Aorta (tissue), 5 donors: ENCODE data around the gene TMEM132D. TPM values are rescaled to one million over a fixed set of nuclear protein-coding genes. Genes with fewer than 3 reads are reported as not detected.

Experiments used
- ATAC-seq: fragments of 200-7000 bp; cut with Tn5 transposase; one replicate; pipeline ENCODE4 v1.9.1; 2022; ENCODE audit warnings: moderate library complexity; ENCODE audit not compliant: low FRiP score
- DNase-seq, 2 donors: peaks; one replicate each; pipeline ENCODE4 v3.0.0-alpha.2; 2020
- H3K27ac ChIP-seq, 2 donors: one replicate each; pipeline ENCODE4 v1.5.1; 2013; ENCODE audit warnings: low read length in 2 of 2, mild to moderate bottlenecking in 2 of 2, moderate library complexity in 2 of 2, control low read depth in 1 of 2, inconsistent platforms in 1 of 2, low read depth in 1 of 2
- H3K27me3 ChIP-seq, 2 donors: one replicate each; pipeline ENCODE4 v1.6.1; 2013; ENCODE audit warnings: control low read depth in 1 of 2, low read length in 1 of 2, mild to moderate bottlenecking in 1 of 2, moderate library complexity in 1 of 2; ENCODE audit not compliant: insufficient read depth in 2 of 2, control insufficient read depth in 1 of 2
- H3K36me3 ChIP-seq, 2 donors: one replicate each; pipeline ENCODE4 v1.6.1; 2013; ENCODE audit warnings: control low read depth in 1 of 2, low read length in 1 of 2, mild to moderate bottlenecking in 1 of 2; ENCODE audit not compliant: insufficient read depth in 2 of 2, control insufficient read depth in 1 of 2
- H3K4me1 ChIP-seq, 2 donors: one replicate each; pipeline ENCODE4 v1.6.1; 2013; ENCODE audit warnings: low read length in 2 of 2, control low read depth in 1 of 2, mild to moderate bottlenecking in 1 of 2, moderate library complexity in 1 of 2; ENCODE audit not compliant: insufficient read depth in 2 of 2, control insufficient read depth in 1 of 2
- H3K4me3 ChIP-seq, 2 donors: one replicate each; pipeline ENCODE4 v1.5.1; 2013; ENCODE audit warnings: low read length in 2 of 2, control low read depth in 1 of 2, mild to moderate bottlenecking in 1 of 2
- H3K9me3 ChIP-seq: one replicate; pipeline ENCODE4 v1.6.1; 2013; ENCODE audit warnings: mild to moderate bottlenecking, low read length; ENCODE audit not compliant: control insufficient read depth
- WGBS, 2 donors: extraction: QIAGEN DNeasy Blood & Tissue Kit; methylation state at CpG; one replicate each; pipeline ENCODE4 v1.1.7; 2013; 5-methylcytosine and 5-hydroxymethylcytosine counted together
- intact Hi-C, 2 donors: fragments of 100-400 bp; cut with DNase I; formaldehyde crosslinking; loops; one replicate each; pipeline versions ENCODE4 v1.14.2 to v1.15.0; 2022
- polyA plus RNA-seq, 2 donors: library from polyadenylated mRNA; stranded (reverse); fragments of 200-250 nt; gene quantifications; one replicate each; pipeline ENCODE4 v1.2.3, GENCODE V29; 2013
- total RNA-seq, 2 donors: library from RNA; stranded (reverse); fragmentation: NEBNext Ultra II Directional; extraction: Animal tissue kit (Norgen Biotek cat#: 25700); gene quantifications; one replicate each; pipeline ENCODE4 v1.2.1, GENCODE V29; 2021
- donor health status: healthy with polysubstance abuse.
- donor health status: Bipolar disorder and iron deficiency.
- donor health status: DM: no; HTN: no; CAD: no.
- donor health status: DM: no; HTN: no; CAD: no.
- donor health status: DM: yes; HTN: yes; CAD: no.

TMEM132D gene
- total and polyA plus RNA-seq, 4 donors: not detected

- DNase-seq (no peak), ATAC-seq (no peak)
- WGBS, 2 donors: 48 to 50% methylated on average over 8 of the region's 8 CpGs
- H3K4me1 ChIP-seq: no peaks in the 10 kb centered on the region
- H3K36me3 ChIP-seq: no peaks in the 10 kb centered on the region
- no peaks in the 10 kb centered on the region for H3K27me3 ChIP-seq
- intact Hi-C loops: no loop called here
- peaks cover 5% of the 10 kb centered on the region for H3K9me3 ChIP-seq
- no peak overlapping the region for H3K4me3 ChIP-seq
- H3K27ac ChIP-seq: no peak overlapping the region
Observed at GRCh38 chr12:129363041-129363440, 540.8 kb downstream of the TMEM132D start.

- Histone ChIP-seq H3K4me1 (no peaks in the 10 kb centered on the region), H3K9me3 (no peaks in the 10 kb centered on the region), H3K4me3 (no peak overlapping the region), H3K27me3 (no peaks in the 10 kb centered on the region), H3K36me3 (no peaks in the 10 kb centered on the region), H3K27ac (no peak overlapping the region)
- DNase-seq (no peak), ATAC-seq (no peak)
- 86 to 88% methylated on average over 6 of the region's 6 CpGs for WGBS, 2 donors
- intact Hi-C loops: no loop called here
Observed at GRCh38 chr12:129357233-129357632, 546.6 kb downstream of the TMEM132D start.

- H3K4me3 ChIP-seq: no peak overlapping the region
- H3K27me3 ChIP-seq: no peaks in the 10 kb centered on the region
- DNase-seq (no peak), ATAC-seq (no peak)
- 89 to 91% methylated on average over 6 of the region's 6 CpGs for WGBS, 2 donors
- no peaks in the 10 kb centered on the region for H3K9me3 ChIP-seq
- H3K27ac ChIP-seq: no peak overlapping the region
- no peaks in the 10 kb centered on the region for H3K4me1 ChIP-seq
- H3K36me3 ChIP-seq: no peaks in the 10 kb centered on the region
- intact Hi-C loops: no loop called here
Observed at GRCh38 chr12:129351481-129351880, 552.3 kb downstream of the TMEM132D start.

GRCh38 chr12:129339336-129339735, 564.5 kb downstream of the TMEM132D start:
- Histone ChIP-seq H3K36me3 (no peaks in the 10 kb centered on the region), H3K9me3 (peaks cover 1% of the 10 kb centered on the region), H3K27ac (no peak overlapping the region), H3K27me3 (no peaks in the 10 kb centered on the region), H3K4me3 (no peak overlapping the region), H3K4me1 (no peaks in the 10 kb centered on the region)
- intact Hi-C loops: no loop called here
- 25 to 38% methylated on average over 7 of the region's 7 CpGs for WGBS, 2 donors
- no peak for DNase-seq
- ATAC-seq: no peak

- ATAC-seq (no peak), DNase-seq (no peak)
- Histone ChIP-seq H3K4me1 (no peaks in the 10 kb centered on the region), H3K27ac (no peak overlapping the region), H3K36me3 (no peaks in the 10 kb centered on the region), H3K4me3 (no peak overlapping the region), H3K27me3 (no peaks in the 10 kb centered on the region), H3K9me3 (peaks cover 1% of the 10 kb centered on the region)
- WGBS, 2 donors: 86 to 92% methylated on average over 17 of the region's 17 CpGs
- intact Hi-C loops: no loop called here
Observed at GRCh38 chr12:129337413-129337812, 566.4 kb downstream of the TMEM132D start.

GRCh38 chr12:129335773-129336172, 568.1 kb downstream of the TMEM132D start:
- no peak overlapping the region for H3K4me3 ChIP-seq
- intact Hi-C loops: no loop called here
- no peaks in the 10 kb centered on the region for H3K27me3 ChIP-seq
- peaks cover 1% of the 10 kb centered on the region for H3K9me3 ChIP-seq
- no peaks in the 10 kb centered on the region for H3K36me3 ChIP-seq
- H3K4me1 ChIP-seq: no peaks in the 10 kb centered on the region
- DNase-seq (no peak), ATAC-seq (no peak)
- H3K27ac ChIP-seq: no peak overlapping the region

- no peaks in the 10 kb centered on the region for H3K4me1 ChIP-seq
- 88% methylated on average over 2 of the region's 2 CpGs for WGBS, 2 donors
- H3K27ac ChIP-seq: no peak overlapping the region
- intact Hi-C loops: no loop called here
- ATAC-seq (no peak), DNase-seq (no peak)
- no peaks in the 10 kb centered on the region for H3K36me3 ChIP-seq
- H3K9me3 ChIP-seq: peaks cover 1% of the 10 kb centered on the region
- no peak overlapping the region for H3K4me3 ChIP-seq
- no peaks in the 10 kb centered on the region for H3K27me3 ChIP-seq
Observed at GRCh38 chr12:129332286-129332685, 571.5 kb downstream of the TMEM132D start.

- ATAC-seq (no peak), DNase-seq (no peak)
- H3K4me3 ChIP-seq: no peak overlapping the region
- H3K36me3 ChIP-seq: no peaks in the 10 kb centered on the region
- intact Hi-C loops: no loop called here
- peaks cover 1% of the 10 kb centered on the region for H3K9me3 ChIP-seq
- no peak overlapping the region for H3K27ac ChIP-seq
- WGBS, 2 donors: 47 to 49% methylated on average over 7 of the region's 7 CpGs
- no peaks in the 10 kb centered on the region for H3K27me3 ChIP-seq
- no peaks in the 10 kb centered on the region for H3K4me1 ChIP-seq
Observed at GRCh38 chr12:129331356-129332085, 572.3 kb downstream of the TMEM132D start.

- H3K4me1 ChIP-seq: no peaks in the 10 kb centered on the region
- H3K4me3 ChIP-seq: no peak overlapping the region
- intact Hi-C loops: no loop called here
- whole genome bisulfite sequencing, 2 donors: 42 to 47% methylated on average over 4 of the region's 4 CpGs
- DNase-seq (no peak), ATAC-seq (no peak)
- H3K36me3 ChIP-seq: no peaks in the 10 kb centered on the region
- H3K27me3 ChIP-seq: no peaks in the 10 kb centered on the region
- no peak overlapping the region for H3K27ac ChIP-seq
- peaks cover 2% of the 10 kb centered on the region for H3K9me3 ChIP-seq
Observed at GRCh38 chr12:129328235-129328634, 575.6 kb downstream of the TMEM132D start.
